Activated CD4-positive, alpha-beta T cell treated with anti-CD3 and anti-CD28 coated beads for 1 hour (primary cell): ENCODE data around the gene SV2B.
A peak's percentile ranks its signal among the peaks of the same experiment; 100 is the strongest.

ENCODE experiments used
- DNase-seq: peaks from one replicate; pipeline ENCODE4 v3.0.0-alpha.2; 2020

SV2B gene

DNA sequence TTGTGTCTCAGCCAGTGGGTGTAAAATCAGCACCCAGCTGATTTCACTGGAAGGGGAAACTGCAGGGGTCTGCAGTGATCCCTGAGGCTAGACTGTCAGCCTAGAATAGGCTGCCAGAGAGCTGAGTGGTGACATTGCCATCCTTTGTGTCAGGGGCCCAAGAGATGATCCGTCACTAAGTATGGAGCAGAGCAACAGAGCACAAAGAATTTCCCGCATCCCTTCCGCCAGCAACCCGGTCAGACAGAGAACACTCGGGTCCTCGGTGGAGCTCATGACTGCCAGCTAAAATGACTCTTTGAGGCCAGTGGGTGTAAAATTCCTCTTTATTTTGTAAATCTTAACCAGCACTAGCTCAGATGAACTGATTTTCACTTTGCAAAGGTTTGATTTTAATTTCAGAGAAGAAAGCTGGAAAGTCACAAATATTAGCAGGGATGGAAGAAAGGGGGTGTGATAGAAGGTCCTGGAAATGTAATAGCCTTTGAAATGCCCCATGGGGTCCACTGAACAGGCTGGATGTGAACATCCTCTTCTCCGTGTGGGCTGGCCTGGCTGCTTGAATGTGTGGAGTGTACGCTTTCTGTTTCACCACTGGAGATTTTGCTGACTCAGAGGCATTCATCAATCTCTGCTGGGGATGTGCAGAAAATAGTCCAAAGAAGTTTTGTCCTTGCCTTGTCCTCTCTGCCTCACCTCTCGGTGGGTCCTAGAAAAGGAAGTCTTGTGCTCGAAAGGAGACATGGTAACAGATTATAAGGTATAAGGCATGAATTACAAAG, 138.8 kb downstream of the SV2B start:
- DNase-seq: no peak

DNA sequence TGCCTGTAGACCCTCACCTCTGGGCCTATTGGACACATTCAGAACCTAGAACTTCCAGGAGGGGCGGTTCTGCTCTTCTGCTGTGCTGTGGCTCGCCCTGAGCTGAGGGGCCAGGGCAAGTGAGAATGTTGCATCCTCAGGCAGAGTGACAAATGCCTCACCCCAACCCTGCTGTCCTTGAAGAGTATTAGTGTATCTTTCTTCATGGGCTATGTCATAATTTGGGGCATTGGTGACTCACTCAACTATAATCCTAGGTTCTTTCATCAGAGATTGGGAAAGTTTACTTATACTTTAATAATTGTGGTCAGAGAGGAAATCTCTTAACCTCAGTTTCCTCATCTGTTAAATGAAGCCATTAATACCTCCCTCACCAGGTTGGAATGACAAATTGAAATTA, 143.8 kb downstream of the SV2B start:
- DNase-seq: no peak

DNA sequence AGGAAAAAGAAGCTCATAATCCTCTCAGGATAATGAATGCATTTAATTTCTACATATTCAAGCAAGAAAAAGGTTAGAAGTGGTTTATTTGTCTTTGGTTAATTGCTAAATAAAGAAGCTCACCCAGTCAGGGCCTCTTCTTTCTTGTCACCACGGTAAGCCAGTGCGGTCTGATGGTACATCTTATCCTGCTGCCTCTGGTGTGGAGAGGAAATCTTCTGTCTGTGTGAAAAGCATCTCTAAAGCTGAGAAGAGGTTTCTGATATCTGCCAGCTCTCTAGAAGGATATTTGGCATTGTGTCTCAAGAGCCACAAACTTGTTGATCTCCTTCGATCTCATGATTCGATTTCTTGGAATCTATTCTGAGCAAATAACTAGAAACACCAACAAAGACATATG, 144.9 kb downstream of the SV2B start:
- no peak for DNase-seq

DNA sequence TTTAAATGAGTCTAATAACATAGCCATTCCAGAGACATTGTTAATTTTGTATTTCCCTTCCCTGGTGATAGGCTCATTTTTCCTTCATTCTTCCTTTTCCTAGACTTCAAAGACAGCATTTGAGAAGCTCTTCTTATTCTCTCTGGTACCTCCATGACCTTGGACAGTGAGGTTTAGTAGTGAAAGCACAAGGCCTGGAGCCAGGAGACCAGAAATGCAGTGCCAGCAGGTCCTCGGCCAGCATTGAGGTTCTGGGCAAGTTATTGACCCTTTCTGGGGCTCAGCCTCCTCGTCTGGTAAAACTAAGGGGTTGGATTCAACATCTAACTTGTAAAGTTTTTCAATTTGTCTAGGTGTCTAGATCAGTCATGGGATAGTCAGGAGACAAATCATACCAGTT, 146.9 kb downstream of the SV2B start:
- no peak for DNase-seq

DNA sequence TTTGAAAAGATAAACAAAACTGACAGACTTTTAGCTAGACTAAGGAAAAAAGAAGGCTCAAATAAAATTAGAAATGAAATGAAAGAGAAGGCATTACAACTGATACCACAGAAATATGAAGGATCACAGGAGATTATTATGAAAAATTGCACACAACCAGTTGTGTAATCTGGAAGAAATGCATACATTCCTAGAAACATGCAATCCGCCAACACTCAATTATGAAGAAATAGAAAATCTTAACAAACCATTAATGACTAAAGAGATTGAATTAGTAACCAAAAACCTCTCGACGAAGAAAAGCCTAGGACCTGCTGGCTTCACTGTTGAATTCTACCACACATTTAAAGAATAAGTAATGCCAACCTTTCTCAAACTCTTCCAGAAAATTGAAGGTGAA, 149.5 kb downstream of the SV2B start:
- no peak for DNase-seq

DNA sequence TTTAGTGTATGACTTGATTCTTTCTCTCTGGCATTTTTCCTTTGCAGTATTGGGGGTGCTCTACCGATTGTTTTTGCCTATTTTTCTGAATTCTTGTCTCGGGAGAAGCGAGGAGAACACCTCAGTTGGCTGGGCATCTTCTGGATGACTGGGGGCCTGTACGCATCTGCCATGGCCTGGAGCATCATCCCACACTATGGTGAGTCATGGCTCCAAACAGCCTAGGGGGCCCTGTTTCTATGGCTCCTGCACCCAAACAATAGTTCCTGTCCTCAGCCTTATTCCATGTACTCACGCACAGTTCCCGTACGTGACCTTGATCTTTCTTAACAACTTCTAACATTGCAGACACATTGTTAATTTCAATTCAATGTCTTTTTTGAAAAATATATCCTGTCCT, 152.3 kb downstream of the SV2B start:
- no peak for DNase-seq

DNA sequence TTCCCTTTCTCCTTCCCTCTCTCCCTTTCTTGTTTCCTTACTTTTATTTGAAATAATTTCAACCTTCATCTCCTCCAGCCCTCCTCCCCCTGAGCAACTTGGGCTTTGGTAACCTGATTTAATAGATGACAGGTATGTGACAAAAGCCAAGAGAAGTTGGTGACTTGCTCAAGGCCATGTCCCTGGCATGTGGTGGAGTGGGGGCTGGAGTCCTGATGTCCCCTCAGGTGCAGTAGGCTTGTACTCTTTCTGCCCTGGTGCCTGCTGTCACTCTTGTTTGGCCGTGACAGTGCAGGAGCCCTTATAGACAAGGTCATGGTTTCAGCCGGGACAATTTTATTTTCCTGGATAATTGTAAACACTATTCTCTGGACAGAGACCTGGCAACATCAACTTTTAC, 152.7 kb downstream of the SV2B start:
- no peak for DNase-seq

DNA sequence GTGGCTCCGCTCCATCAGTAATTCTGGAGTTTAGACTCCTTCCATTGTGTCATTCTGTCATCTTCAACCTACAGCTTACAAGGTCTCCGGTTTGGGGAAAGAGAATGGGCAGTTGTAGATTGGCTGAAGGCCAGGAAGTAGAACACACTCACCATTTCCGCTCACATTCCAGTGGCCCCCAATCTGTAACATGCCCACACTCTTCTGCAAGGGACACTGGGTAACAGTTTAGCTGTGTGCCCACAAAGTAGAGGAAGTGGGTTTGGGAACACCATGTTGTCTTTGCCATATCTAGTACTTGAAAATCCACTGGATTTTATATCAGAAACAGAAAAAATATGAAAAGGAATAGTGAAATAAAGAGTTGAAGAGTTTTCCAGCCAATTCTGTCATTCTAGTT, 153.5 kb downstream of the SV2B start:
- DNase-seq: no peak

DNA sequence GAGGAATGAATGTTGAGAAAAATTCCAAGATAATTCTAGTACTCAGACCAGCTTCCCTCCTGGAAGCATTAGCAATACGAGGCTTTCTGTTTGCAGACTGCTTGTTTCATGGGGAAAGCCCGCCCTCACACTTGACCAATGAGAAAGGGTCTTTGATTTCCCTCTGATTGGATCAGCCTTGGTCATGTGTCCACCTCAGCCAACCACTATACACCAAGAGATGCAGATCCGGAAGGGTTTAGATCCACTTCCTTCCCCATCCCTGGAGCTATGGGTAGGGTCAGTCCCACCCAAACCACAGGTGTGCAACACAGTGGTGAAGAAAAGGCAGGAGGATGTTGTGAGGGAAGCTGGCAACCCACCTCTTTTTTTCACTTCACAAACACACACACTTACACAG, 154.7 kb downstream of the SV2B start:
- DNase-seq: no peak

DNA sequence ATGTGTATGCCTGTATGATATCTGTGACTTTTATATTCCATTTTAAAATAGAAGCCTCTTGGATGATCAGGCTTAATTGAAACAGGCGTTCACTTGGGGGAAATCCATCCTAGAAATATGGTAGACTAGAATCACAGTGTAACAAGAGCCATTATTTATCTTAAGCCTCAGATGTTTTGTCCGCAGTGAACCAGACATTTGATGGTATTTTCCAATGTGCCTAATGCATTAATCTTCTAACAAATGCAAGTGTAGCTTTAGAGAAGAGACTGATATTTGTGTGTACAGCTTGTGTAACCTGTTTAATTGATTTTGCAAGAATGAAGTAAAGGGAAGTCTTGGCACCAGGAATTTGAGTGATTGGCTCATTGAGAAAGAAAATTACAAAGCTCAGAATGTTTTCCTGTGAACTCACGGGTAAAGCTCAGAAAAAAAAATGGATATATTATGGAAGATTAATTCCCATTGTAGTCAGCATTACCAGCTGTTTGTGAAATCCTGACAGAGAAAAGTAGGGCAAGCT, 155.7 kb downstream of the SV2B start:
- DNase-seq: no peak

DNA sequence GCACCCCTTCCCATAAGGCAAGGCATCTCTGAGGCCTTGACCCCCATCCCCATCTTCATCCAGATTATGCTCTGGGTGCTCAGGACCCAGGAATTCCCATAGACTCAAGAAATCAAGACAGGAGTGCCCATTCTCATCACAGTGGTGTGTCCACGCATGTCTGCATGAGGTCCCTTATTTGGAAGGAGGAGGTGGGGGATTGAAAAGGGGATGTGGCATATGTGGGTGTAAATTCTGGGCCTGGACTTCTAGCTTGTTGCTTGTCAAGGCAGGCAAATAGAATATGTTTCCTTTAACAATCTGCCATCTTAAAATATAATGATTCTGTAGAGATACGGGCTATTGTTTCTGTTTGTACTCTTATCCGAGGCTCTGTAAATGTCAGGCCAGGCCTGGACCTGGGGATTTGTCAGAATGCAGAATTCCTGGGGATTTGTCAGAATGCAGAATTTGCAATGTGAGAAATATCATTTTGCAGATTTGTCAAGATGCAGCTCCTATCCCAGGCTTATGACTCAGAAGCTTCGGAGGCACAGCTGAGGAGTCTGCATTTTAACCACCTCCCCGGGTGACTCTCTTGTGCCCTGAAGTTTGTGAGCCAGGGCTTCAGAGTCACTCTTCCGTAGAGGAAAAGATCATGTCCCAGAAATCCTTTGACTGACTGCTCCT, 157.8 kb downstream of the SV2B start:
- no peak for DNase-seq

DNA sequence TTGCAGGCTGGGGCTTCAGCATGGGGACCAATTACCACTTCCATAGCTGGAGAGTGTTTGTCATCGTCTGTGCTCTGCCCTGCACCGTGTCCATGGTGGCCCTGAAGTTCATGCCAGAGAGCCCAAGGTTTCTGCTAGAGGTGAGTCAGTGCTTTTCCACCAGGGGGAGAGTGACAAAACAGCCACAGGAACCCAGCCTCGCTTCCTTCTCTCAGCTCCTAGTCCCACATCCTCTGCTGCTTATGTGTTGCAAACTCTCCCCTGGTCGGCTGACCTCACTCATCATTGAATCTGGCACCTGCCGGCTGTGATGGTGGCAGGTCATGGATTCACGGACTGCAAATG, 158.3 kb downstream of the SV2B start:
- DNase-seq: no peak

DNA sequence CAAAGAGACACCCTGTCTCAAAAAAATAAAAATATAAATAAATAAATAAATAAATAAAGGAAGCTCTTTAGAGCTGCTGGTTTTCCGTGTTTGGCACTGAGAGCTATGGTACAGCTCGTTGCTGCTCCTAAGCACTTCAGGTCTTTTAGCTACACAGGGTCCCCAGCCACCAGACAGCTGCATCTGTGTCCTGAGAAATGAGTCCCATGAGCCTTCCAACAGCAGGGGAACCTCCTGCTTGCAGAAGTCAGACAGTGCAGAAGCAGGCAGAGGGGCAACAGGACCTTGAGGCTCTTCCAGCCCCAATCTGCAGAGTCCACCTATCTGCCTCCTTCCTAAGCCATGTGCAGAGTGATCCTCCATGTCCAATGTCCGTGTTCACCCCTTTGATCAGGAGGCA, 159.0 kb downstream of the SV2B start:
- no peak for DNase-seq

DNA sequence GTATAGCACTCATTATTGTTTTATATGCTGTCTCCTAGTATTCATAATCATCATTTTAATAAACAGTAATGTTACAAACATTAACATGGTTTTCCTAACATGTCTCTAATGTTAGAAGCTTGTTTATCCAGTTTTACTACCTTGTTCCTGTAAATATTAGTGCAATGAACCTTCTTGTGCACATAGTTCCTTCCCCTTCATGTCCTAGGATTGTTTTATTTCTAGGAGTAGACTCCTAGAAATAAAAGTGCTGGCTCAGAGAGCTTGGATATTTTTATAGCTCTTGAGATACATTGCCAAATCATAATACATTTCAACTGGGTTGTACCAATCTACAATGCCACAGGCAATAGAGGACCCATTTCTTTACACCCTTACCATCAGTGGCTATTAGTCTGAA, 161.3 kb downstream of the SV2B start:
- DNase-seq: no peak

DNA sequence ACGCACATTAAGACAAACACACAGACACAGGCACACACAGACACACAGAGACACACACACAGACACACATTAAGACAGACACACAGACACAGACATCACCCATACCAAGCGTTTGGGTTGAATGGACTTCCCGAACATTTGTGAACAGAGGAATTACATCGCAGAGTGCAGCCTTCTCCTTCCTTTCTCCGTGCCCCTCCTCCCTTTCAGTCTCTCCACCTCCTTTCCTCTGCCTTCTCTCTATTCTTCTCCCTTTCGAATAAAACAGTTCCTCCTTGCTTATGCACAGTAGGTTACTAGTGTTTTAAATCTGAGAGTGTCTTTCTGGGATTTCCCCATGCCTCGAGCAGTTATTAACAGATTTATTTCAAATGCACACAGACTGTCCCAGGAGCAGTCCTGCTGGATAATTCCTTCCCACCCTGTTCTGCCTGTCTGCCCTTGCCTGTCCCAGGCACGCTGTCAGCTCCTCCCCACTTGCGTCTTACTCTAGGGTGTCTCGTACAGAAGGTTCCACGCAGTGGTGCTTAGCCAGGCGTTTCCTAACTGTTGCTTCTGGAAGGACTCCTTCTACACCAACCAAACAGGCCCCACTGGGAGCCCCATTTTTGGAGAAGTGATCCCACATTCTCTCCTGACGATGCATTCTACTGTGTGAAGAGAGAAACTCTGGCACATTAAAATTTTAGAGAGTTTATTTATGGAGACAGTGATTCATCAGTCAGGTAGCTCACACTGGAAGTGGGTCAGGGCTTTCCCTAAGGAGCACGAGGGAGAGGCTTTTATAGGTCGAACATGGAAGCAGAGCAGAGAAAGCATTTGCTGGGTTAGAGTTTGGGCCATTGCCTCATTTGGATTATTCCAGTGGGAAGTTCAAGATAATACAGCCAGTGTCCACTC, 163.8 kb downstream of the SV2B start:
- no peak for DNase-seq

DNA sequence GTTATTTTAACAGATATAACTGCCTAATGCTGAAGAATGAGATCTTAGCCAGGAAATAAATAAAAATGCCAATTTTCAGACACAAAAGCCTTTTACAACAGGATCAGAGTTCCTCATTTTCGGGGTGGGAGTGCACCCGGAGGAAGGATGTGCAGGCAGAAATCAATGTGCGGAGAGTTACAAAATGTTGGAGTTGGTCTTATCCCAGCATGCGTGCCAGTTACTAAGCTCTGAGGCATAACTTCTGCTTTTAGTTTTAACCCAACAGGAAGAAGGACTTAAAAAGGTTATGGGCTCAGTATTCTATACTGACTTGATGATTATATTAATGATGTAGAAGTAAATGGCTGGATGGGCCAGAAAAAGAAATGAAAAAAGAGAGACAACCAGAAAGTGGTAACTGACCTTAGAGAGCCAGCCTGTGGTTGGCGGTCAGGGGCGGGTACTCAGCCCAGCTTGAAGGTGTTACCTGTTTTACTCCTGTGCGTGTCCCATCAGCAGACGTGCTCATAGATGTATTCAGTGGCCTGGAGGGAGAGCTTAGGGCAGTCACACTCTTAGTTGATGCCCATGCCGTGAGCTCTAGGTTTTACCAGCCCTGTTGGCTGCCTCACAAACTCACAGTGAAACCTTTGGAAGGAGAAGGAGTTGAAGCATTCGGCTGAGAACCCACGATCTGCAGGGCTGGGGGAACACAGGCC, 164.7 kb downstream of the SV2B start:
- no peak for DNase-seq

DNA sequence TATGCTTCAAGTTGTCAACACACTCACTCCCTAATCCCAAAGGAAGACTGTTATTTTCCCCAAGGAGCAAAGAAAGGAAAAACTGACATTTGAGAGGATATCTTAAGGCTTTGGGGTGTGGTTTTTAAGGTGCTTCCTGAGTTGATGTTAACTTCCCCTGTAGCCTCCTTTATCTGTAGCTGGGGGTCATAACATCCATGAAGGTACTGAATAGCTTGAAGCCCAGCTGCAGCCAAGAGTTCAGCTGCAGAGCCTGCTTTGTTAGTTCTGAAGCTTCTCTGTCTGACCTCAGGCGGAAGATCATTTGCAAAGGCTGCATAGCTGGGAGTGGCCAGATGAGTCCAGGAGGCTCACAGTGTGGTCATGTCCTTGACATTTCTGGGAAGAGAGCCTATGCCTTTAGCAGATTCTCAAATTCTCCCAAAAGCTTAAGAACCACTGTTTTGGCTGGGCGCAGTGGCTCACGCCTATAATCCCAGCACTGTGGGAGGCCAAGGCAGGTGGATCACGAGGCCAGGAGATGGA, 165.4 kb downstream of the SV2B start:
- DNase-seq: no peak

DNA sequence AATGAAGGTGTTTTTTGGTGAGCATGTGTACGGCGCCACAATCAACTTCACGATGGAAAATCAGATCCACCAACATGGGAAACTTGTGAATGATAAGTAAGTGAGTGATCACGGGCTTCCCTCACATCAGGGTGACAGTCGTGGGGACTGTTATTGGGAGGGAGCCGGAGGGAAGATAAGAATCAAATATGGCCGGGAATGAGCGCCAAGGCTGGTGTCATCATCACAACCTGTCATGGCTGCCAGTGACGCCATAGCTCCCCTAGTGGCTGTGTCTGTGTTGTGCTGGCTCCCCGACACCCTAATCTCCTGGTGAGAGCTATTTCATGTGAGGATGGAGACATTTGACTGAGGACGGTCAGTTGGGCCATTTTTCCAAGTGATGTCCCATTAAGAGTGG, 168.5 kb downstream of the SV2B start:
- DNase-seq: no peak

DNA sequence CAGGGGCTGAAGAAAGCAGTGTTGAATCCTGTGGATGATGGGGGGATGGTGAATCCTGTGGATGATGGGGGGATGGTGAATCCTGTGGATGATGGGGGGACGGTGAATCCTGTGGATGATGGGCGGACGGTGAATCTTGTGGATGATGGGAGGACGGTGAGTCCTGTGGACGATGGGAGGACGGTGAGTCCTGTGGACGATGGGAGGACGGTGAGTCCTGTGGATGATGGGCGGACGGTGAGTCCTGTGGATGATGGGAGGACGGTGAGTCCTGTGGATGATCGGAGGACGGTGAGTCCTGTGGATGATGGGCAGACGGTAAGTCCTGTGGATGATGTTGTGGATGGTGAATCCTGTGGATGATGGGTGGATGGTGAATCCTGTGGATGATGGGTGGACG, 170.7 kb downstream of the SV2B start:
- DNase-seq: no peak

DNA sequence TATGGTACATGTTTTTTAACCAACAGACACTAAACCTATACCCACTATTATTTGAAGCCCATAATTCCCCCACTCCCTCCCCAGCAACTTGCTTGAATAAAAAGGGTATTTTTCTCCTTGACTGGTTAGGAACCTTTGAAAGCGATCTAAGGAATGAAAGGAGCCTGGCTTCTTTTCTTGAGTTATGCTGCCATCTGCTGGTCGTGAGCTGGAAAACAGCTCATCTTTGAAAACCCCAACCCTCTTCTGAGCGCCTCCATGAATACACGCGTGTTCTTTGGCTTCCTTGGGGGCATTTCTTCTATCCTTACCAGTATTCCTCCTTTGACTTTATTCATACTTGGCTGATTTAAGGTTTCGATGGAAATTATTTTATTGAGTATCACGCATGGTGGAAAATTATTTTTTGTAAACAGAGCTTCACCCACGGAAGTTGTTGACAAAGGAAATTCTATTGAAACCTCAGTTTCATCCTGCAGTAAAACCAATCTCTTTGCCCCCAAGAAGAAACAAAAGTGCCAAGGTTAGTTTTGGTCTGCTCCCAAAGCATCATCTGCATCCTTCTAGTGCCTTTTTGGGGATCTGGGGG, 171.6 kb downstream of the SV2B start:
- DNase-seq: peak; percentile 43

DNA sequence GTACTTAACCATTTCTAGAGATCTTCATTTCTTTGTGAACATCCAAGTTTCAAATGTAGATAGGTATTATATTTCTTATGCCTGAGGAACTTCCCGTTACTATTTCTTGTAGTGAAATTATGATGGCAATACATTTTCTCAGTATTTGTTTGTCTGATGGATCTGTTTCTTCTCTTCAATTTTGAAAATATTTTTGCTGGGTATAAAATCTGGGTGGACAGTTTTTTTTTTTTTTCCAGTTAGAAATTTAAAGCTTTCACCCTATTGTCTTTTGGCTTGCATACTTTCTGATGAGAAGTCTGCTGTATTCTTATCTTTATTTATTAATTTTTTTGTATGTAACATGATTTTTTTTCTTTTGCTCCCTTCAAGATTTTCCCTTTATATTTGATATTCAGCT, 175.8 kb downstream of the SV2B start:
- DNase-seq: no peak

DNA sequence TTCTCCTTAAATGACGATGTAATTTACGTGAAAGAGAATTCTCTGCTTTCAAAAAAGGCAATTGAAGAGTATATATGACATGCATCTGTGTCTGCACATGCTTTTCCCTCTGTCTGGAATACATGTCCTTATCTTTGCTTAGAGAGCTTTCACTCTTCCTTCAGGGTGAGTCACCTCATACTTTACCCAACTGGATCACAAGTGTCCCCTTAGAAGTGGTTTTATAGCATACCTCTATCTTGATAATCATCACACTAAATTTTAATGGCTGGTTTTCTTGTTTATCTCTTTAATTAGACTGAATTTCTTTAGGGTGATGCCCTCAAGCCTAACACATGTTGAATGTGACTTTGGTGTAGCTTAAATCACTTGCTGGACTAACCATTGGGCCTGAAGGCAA, 178.9 kb downstream of the SV2B start:
- no peak for DNase-seq
